ENCODE data around the gene INPP5D. TPM values are rescaled to one million over a fixed set of nuclear protein-coding genes. Genes with fewer than 3 reads are reported as not detected.
"Not testable (repeated sequence)": the region's sequence is repeated elsewhere in the genome, so short reads cannot be mapped to it uniquely, and the experiment has no call there.

Gene INPP5D
- total and polyA plus RNA-seq, 8 donors, result 3.7 to 564 (median 8.5) TPM

DNA sequence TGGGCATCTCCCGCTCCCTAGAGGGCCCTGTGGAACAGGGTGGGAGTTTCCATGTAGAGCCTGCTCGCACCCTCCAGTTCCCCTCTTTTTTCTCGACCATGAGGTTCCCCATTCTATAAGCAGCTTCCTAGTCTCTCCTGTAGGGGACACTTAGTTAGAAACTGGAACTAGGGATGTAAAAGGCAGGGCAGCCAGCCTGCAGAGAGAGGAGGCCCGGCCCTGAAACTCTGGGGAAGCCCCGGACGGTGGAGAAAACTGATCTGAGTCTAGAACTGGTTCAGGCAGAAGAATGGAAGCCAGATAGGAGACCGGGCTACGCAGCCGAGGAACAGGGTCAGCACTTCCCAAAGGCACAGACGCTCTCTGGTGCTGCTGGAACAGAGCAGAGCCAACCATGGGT is 139.7 kb downstream of the INPP5D start:
- Histone ChIP-seq H3K36me3 (peaks cover 5 to 81% (median 52%) of the 10 kb centered on the region in 4 donors), H3K4me1 (peaks cover 0 to 4% (median 0%) of the 10 kb centered on the region in 4 donors), H3K4me3 (no peak overlapping the region), H3K27me3 (no peaks in the 10 kb centered on the region), H3K9me3 (peaks cover 5 to 15% (median 12%) of the 10 kb centered on the region in 4 donors), H3K27ac (no peak overlapping the region)
- DNase-seq, result no peak
- TF ChIP-seq EP300 (IDR thresholded peaks at IDR 0.05) (no peak), POLR2A (IDR thresholded peaks at IDR 0.05) (no peak), POLR2AphosphoS5 (IDR thresholded peaks at IDR 0.05) (no peak)
- TF ChIP-seq, protein P1, sequence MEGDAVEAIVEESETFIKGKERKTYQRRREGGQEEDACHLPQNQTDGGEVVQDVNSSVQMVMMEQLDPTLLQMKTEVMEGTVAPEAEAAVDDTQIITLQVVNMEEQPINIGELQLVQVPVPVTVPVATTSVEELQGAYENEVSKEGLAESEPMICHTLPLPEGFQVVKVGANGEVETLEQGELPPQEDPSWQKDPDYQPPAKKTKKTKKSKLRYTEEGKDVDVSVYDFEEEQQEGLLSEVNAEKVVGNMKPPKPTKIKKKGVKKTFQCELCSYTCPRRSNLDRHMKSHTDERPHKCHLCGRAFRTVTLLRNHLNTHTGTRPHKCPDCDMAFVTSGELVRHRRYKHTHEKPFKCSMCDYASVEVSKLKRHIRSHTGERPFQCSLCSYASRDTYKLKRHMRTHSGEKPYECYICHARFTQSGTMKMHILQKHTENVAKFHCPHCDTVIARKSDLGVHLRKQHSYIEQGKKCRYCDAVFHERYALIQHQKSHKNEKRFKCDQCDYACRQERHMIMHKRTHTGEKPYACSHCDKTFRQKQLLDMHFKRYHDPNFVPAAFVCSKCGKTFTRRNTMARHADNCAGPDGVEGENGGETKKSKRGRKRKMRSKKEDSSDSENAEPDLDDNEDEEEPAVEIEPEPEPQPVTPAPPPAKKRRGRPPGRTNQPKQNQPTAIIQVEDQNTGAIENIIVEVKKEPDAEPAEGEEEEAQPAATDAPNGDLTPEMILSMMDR (IDR thresholded peaks at IDR 0.05), result no peak
- intact Hi-C loops (cut with DNase I; ENCODE audit: low total_unique reads), result no loop called here
- WGBS, 5 donors, result 77 to 87% (median 83%) methylated on average over 10 of the region's 10 CpGs

DNA sequence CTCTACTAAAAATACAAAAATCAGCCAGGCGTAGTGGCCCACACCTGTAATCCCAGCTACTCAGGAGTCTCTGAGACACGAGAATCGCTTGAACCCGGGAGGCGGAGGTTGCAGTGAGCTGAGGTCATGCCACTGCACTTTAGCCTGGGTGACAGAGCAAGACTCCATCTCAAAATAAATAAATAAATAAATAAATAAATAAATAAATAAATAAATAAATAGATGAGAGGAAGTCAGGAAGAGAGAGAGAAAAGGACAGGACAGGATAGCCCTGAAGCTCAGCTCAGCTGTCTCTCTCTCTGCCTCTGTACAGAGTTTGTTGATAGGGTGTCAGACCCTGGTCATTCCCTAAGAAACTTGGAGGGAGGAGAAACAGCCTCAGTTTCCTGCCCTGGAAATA is 140.6 kb downstream of the INPP5D start:
- 91 to 95% (median 94%) methylated on average over 5 of the region's 5 CpGs for WGBS, 5 donors
- DNase-seq; intact Hi-C loops (cut with DNase I; ENCODE audit: low total_unique reads); H3K4me1 ChIP-seq; H3K4me3 ChIP-seq; H3K27me3 ChIP-seq; H3K27ac ChIP-seq: not testable (repeated sequence)
- peaks cover 5 to 15% (median 12%) of the 10 kb centered on the region in 4 donors for H3K9me3 ChIP-seq
- H3K36me3 ChIP-seq, result peaks cover 0 to 74% (median 45%) of the 10 kb centered on the region in 4 donors

DNA sequence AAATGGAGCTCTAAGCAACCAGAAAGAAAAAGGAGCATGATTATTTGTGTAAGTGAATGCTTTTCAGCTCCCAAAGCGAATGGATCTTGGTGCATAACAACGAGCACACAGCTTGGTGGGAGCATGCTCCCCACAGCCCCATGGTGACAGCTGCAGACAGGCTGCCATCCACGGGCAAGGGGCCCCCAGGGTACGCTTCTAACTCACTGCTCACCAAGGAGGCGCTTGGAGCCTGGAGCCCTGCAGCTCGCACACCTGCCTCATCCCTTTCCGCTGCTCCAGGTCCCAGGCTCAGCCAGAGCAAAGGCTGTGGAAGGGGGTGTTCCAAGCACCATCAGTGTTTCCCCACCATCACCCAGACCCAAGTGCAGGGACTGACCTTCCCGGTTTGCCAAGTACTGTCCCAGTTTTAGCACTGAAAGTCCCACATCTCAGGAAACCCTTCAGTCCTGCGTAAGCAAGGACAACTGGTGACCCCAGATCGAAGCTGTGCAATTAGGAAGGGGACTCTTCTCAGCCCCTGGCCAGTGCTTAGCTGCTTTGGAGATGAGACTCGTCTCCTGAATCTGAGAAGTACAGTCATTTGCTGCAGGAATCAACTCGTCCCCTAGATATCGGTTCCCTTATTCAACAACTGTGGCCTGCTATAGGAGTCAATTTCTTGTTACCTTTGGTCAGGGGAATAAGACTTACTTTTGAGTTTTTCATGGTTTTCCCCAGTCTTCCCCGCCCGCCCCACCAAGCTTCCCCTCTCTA is 141.3 kb downstream of the INPP5D start:
- Histone ChIP-seq H3K4me3 (no peak overlapping the region), H3K9me3 (peaks cover 5 to 15% (median 12%) of the 10 kb centered on the region in 4 donors), H3K27me3 (no peaks in the 10 kb centered on the region), H3K4me1 (peaks cover 0 to 4% (median 0%) of the 10 kb centered on the region in 4 donors), H3K27ac (no peak overlapping the region), H3K36me3 (peaks cover 0 to 74% (median 41%) of the 10 kb centered on the region in 4 donors)
- 84 to 88% (median 86%) methylated on average over 9 to 15 of the region's 15 CpGs for WGBS, 5 donors
- no peak for DNase-seq
- intact Hi-C loops (cut with DNase I; ENCODE audit: low total_unique reads), result no loop called here
- TF ChIP-seq, protein P1 (IDR thresholded peaks at IDR 0.05), result no peak
- TF ChIP-seq POLR2AphosphoS5 (IDR thresholded peaks at IDR 0.05) (no peak), POLR2A (IDR thresholded peaks at IDR 0.05) (no peak), EP300 (IDR thresholded peaks at IDR 0.05) (no peak)

DNA sequence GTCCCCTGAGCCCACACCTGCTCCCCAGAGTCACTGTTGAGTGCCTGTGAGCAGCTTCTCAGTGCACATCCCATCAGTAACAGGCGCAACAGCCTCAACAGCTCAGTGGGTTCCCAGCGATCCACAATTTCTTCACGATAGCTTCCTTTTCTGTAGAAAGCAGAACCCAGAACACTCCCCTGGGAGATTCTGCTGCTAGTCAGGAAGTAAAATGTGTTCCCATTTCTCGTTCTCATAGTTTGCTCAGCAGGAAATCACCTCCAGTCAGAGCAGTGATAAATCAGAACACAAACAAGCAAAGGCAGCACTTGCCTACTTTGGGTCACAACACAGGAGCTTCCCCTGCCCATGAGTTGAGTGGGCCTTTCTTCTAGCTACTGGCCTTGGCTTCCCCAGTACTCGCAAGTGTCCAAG is 142.4 kb downstream of the INPP5D start:
- TF ChIP-seq POLR2AphosphoS5 (IDR thresholded peaks at IDR 0.05) (no peak), POLR2A (IDR thresholded peaks at IDR 0.05) (no peak), EP300 (IDR thresholded peaks at IDR 0.05) (no peak)
- TF ChIP-seq, protein P1 (IDR thresholded peaks at IDR 0.05), result no peak
- Histone ChIP-seq H3K4me1 (peaks cover 0 to 4% (median 0%) of the 10 kb centered on the region in 4 donors), H3K4me3 (no peak overlapping the region), H3K36me3 (peaks cover 0 to 74% (median 40%) of the 10 kb centered on the region in 4 donors), H3K27ac (no peak overlapping the region), H3K9me3 (peaks cover 5 to 15% (median 12%) of the 10 kb centered on the region in 4 donors), H3K27me3 (no peaks in the 10 kb centered on the region)
- DNase-seq, result no peak
- 64 to 85% (median 78%) methylated on average over 5 of the region's 5 CpGs for WGBS, 5 donors
- intact Hi-C loops (cut with DNase I; ENCODE audit: low total_unique reads), result no loop called here

DNA sequence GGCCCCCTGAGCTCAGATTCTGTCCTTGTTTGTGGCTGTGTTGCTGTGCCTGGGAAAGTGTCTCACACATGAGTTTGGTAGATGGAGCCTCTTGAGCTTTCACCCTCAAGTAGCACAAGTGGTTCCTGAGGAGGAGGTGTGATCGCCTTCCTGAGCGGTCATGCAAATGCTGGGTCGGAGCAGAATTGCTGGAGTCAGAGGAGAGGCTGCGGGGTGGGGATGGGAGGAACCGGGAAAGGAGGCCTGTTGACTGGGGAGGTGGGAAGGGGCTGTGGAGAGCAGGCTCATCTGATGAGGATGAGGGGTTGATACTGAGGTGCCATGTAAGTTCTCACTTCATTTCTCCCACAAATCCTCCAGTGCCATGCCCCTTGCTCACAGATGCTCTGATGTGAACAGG is 142.9 kb downstream of the INPP5D start:
- H3K27ac ChIP-seq, result no peak overlapping the region
- peaks cover 0 to 74% (median 35%) of the 10 kb centered on the region in 4 donors for H3K36me3 ChIP-seq
- H3K9me3 ChIP-seq, result peaks cover 5 to 15% (median 12%) of the 10 kb centered on the region in 4 donors
- DNase-seq, result no peak
- H3K4me3 ChIP-seq, result no peak overlapping the region
- peaks cover 0 to 4% (median 0%) of the 10 kb centered on the region in 4 donors for H3K4me1 ChIP-seq
- no peaks in the 10 kb centered on the region for H3K27me3 ChIP-seq
- intact Hi-C loops (cut with DNase I; ENCODE audit: low total_unique reads), result no loop called here
- TF ChIP-seq EP300 (IDR thresholded peaks at IDR 0.05) (no peak), POLR2AphosphoS5 (IDR thresholded peaks at IDR 0.05) (no peak), POLR2A (IDR thresholded peaks at IDR 0.05) (no peak)
- TF ChIP-seq, protein P1 (IDR thresholded peaks at IDR 0.05), result no peak
- WGBS, 5 donors, result 92 to 99% (median 94%) methylated on average over 5 of the region's 5 CpGs

Data from stomach (tissue), 9 donors.